Brain microvascular endothelial cell (primary cell): ENCODE results near the gene A1BG.

Experiments
- DNase-seq: peaks from one replicate; pipeline ENCODE4 v3.0.0-alpha.2; 2020
- H3K27ac ChIP-seq: fragments of 250-450 bp; sonication (Bioruptor Pico); 2 replicates; pipeline ENCODE4 v1.5.1; 2020; ENCODE audit warnings: mild to moderate bottlenecking, moderate library complexity
- H3K27me3 ChIP-seq: fragments of 250-450 bp; sonication (Bioruptor Pico); replicated peaks from 2 replicates; pipeline ENCODE4 v1.5.1; 2020; ENCODE audit warnings: mild to moderate bottlenecking
- H3K36me3 ChIP-seq: fragments of 250-450 bp; sonication (Bioruptor Pico); replicated peaks from 2 replicates; pipeline ENCODE4 v1.5.1; 2020; ENCODE audit warnings: mild to moderate bottlenecking
- H3K4me3 ChIP-seq: 2 replicates; pipeline ENCODE4 v1.5.1; 2011; ENCODE audit warnings: low read depth, mild to moderate bottlenecking, control low read depth, low read length, moderate library complexity
- CTCF ChIP-seq: IDR thresholded peaks from 2 replicates; pipeline ENCODE4 v1.5.1; 2011; ENCODE audit warnings: low read depth, mild to moderate bottlenecking, moderate library complexity, low read length, control low read depth, inconsistent platforms; ENCODE audit errors: missing control alignments
- in situ Hi-C: cut with HindIII; loops from 2 replicates; pipeline ENCODE4 v1.10.0; 2017; ENCODE audit warnings: low sequenced_read_pairs, low pct_ligation_motif_present

A1BG gene

GRCh38 chr19:58352760-58353671 is at the start of gene A1BG:
A1BG (minus strand) TSS chr19:58353492; CDS start chr19:58353437, 55 bp downstream.
- Histone ChIP-seq H3K36me3 (peaks cover 13% of the 10 kb centered on the region), H3K27ac (no peak within 1 kb of the TSS), H3K4me3 (no peak within 1 kb of the TSS), H3K27me3 (no peaks in the 10 kb centered on the region)
- TF ChIP-seq CTCF: no peak
- in situ Hi-C loops: no loop called here
- no peak for DNase-seq

GRCh38 chr19:58401840-58402421 is 48.6 kb upstream of the A1BG start:
- TF ChIP-seq CTCF: no peak
- in situ Hi-C loops: no loop called here
- DNase-seq: no peak
- peak overlapping the region; percentile 75 for H3K4me3 ChIP-seq
- H3K27me3 ChIP-seq: no peaks in the 10 kb centered on the region
- H3K36me3 ChIP-seq: no peaks in the 10 kb centered on the region
- no peak overlapping the region for H3K27ac ChIP-seq

DNA sequence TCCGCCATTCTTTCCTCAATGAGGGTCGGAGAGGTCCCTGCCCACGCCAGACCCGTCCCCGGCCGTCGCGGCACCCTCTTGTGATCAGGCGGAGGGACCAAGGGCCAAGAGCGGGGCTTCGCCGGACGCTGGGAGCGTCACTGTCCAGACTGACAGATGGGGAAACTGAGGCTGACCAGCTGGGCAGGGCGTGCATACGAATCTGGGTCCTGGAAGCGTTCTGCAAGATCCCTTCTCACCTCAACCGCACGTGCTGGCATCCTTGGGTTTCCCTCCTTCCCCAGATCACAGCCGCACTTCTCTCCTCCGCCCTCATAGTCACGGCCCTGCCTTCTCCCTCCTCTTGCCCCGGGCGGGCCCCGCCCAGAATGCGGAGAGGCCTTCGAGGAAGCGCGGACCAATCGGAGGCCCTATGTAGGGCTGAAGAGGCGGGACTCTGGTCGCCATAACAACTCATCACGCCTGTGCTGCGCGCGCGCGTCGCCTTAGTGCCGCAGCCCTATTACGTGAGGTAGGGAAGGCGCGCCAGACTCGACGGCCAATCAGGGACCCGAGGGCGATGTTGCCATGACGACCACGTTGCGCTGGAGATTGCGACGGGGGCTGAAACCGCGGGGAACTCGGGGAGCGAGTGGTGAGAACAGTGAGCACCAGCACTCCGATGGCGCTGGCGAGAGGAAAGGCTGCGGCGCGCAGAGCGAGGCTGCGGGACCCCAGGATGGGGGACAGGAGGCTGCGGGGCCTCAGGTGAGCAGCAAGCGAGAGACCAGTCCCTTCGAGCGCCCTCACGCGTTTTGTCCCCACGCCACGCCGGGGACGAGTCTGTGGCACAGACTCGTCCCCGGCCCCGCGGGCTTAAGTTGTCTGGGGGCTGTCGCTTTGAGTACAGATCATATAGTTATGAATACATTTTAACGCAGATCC is 47.9 kb upstream of the A1BG start:
- Histone ChIP-seq H3K27me3 (no peaks in the 10 kb centered on the region), H3K36me3 (no peaks in the 10 kb centered on the region), H3K27ac (peak overlapping the region; percentile 36), H3K4me3 (peak overlapping the region; percentile 75)
- peak; percentile 99 for DNase-seq
- TF ChIP-seq CTCF: no peak
- in situ Hi-C loops: no loop called here

DNA sequence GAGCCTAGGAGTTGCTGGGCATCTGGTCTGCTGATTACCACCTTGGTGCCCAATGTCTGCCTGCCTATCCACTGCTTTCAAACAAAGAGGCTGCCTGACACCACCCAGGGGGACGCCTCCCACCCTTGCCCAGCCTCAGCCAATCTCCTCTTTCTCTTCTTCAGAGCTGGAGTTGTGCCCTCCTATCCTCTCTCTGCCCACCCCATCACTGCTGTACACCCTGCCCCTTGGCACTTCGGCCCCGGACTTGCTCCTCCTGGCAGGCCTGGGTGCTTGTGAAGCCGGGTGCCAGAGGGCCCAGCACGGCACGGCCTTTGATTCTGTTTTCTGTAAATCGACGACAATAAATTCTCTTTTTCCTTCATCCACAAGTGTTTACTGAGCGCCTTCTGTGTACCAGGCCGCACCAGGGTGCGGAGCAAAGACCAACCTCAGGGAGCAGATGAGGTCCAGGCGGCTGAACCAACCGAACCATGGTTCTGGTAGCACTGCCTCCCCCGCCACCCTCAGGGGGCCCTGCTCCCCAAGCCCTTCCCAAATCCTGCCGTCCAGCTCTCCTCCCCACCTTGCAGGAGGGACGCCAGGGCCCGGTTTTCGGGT is 47.1 kb upstream of the A1BG start:
- peaks cover 1% of the 10 kb centered on the region for H3K36me3 ChIP-seq
- H3K27me3 ChIP-seq: no peaks in the 10 kb centered on the region
- peak overlapping the region; percentile 60 for H3K4me3 ChIP-seq
- H3K27ac ChIP-seq: no peak overlapping the region
- DNase-seq: no peak
- in situ Hi-C loops: no loop called here
- no peak for TF ChIP-seq CTCF

GRCh38 chr19:58399903-58400302 is 46.6 kb upstream of the A1BG start:
- H3K27me3 ChIP-seq: no peaks in the 10 kb centered on the region
- no peak overlapping the region for H3K4me3 ChIP-seq
- H3K27ac ChIP-seq: no peak overlapping the region
- TF ChIP-seq CTCF: no peak
- DNase-seq: no peak
- in situ Hi-C loops: no loop called here
- H3K36me3 ChIP-seq: peaks cover 6% of the 10 kb centered on the region
